Inflammatory macrophage treated with lipopolysaccharide for 4 hours (primary cell): ENCODE measurements around the gene OTUD6A.

Experiments
- DNase-seq: peaks from one replicate; pipeline ENCODE4 v3.0.0-alpha.2; 2020

The OTUD6A gene

GRCh38 chrX:70062076-70062475, at the start of gene OTUD6A:
Gene OTUD6A (plus strand): TSS chrX:70062457. CDS start chrX:70062525, 68 bp downstream.
- no peak for DNase-seq

- no peak for DNase-seq
These were observed 49.5 kb upstream of the OTUD6A start for GRCh38 chrX:70012756-70013155.

GRCh38 chrX:70013466-70014381, 48.5 kb upstream of the OTUD6A start:
- DNase-seq: no peak

GRCh38 chrX:70016513-70016912, 45.7 kb upstream of the OTUD6A start:
- DNase-seq: no peak

GRCh38 chrX:70022616-70023015, 39.6 kb upstream of the OTUD6A start:
- no peak for DNase-seq

GRCh38 chrX:70025464-70025863, 36.8 kb upstream of the OTUD6A start:
- no peak for DNase-seq

GRCh38 chrX:70026112-70026850, 36.0 kb upstream of the OTUD6A start:
- DNase-seq: no peak

GRCh38 chrX:70026851-70027200, 35.4 kb upstream of the OTUD6A start:
- no peak for DNase-seq

GRCh38 chrX:70029863-70030262, 32.4 kb upstream of the OTUD6A start:
- no peak for DNase-seq

GRCh38 chrX:70030301-70030767, 31.9 kb upstream of the OTUD6A start:
- peak; percentile 44 for DNase-seq

GRCh38 chrX:70032792-70033191, 29.5 kb upstream of the OTUD6A start:
- no peak for DNase-seq

- DNase-seq: peak; percentile 3
These were observed 28.8 kb upstream of the OTUD6A start for GRCh38 chrX:70033348-70034051.

- DNase-seq: no peak
These were observed 27.6 kb upstream of the OTUD6A start for GRCh38 chrX:70034646-70035045.

- no peak for DNase-seq
These were observed 23.7 kb upstream of the OTUD6A start for GRCh38 chrX:70038515-70038914.

GRCh38 chrX:70038951-70039350, 23.3 kb upstream of the OTUD6A start:
- DNase-seq: no peak

- no peak for DNase-seq
These were observed 22.5 kb upstream of the OTUD6A start for GRCh38 chrX:70039758-70040157.

GRCh38 chrX:70041993-70042392, 20.3 kb upstream of the OTUD6A start:
- DNase-seq: no peak

- no peak for DNase-seq
These were observed 19.6 kb upstream of the OTUD6A start for GRCh38 chrX:70042399-70043371.

GRCh38 chrX:70043685-70044084, 18.6 kb upstream of the OTUD6A start:
- no peak for DNase-seq

- DNase-seq: no peak
These were observed 17.6 kb upstream of the OTUD6A start for GRCh38 chrX:70044541-70045245.

GRCh38 chrX:70046978-70047377, 15.3 kb upstream of the OTUD6A start:
- DNase-seq: no peak
